Caco-2 (cell line): ENCODE data around the gene PES1. TPM values are rescaled to one million over a fixed set of nuclear protein-coding genes. Genes with fewer than 3 reads are reported as not detected.
A peak's percentile ranks its signal among the peaks of the same experiment; 100 is the strongest.

ENCODE experiments used
- BruUV-seq: library from RNA; stranded (reverse); fragments of 400-500 nt; replicated peaks from 2 replicates; lab custom pipeline; 2021; lab: Mats Ljungman, UMichigan
- CTCF ChIA-PET: fragments of 300-600 bp; sonication (Branson Sonifier 250); formaldehyde crosslinking; loops from one replicate; lab custom pipeline; 2022; ENCODE audit warnings: antibody characterized with exemption; lab: Charles Lee
- POLR2A ChIA-PET: fragments of 300-600 bp; sonication (Branson Sonifier 250); formaldehyde crosslinking; loops from one replicate; lab custom pipeline; 2022; ENCODE audit warnings: antibody characterized with exemption; lab: Charles Lee
- DNase-seq, 2 experiments: peaks; one replicate each; pipeline versions ENCODE4 v3.0.0 to v3.0.0-alpha.2; 2020 to 2022
- H3K27me3 ChIP-seq: replicated peaks from 2 replicates; pipeline ENCODE4 v1.6.0; 2011; ENCODE audit warnings: low read length; ENCODE audit not compliant: control insufficient read depth, insufficient read depth
- H3K36me3 ChIP-seq: 2 replicates; pipeline ENCODE4 v1.5.1; 2011; ENCODE audit warnings: low read length; ENCODE audit not compliant: control insufficient read depth, insufficient read depth
- H3K4me1 ChIP-seq: fragments of 250-450 bp; sonication (Bioruptor Pico); 2 replicates; pipeline ENCODE4 v1.5.1; 2020; ENCODE audit warnings: mild to moderate bottlenecking
- H3K4me3 ChIP-seq: 2 replicates; pipeline ENCODE4 v1.5.1; 2011; ENCODE audit warnings: low read depth, mild to moderate bottlenecking, control low read depth, low read length
- H3K9me3 ChIP-seq: fragments of 250-450 bp; sonication (Bioruptor Pico); 2 replicates; pipeline ENCODE4 v1.5.1; 2020; ENCODE audit warnings: mild to moderate bottlenecking, moderate library complexity
- H3K27ac Mint-ChIP-seq: one replicate; pipeline ENCODE4 v1.8.0; 2022; ENCODE audit warnings: mixed read lengths; ENCODE audit not compliant: unreplicated experiment
- H3K27me3 Mint-ChIP-seq: one replicate; pipeline ENCODE4 v1.8.0; 2022; ENCODE audit warnings: mixed read lengths; ENCODE audit not compliant: insufficient read depth, unreplicated experiment
- H3K36me3 Mint-ChIP-seq: one replicate; pipeline ENCODE4 v1.8.0; 2022; ENCODE audit warnings: mild to moderate bottlenecking, mixed read lengths; ENCODE audit not compliant: insufficient read depth, unreplicated experiment
- H3K4me1 Mint-ChIP-seq: one replicate; pipeline ENCODE4 v1.8.0; 2022; ENCODE audit warnings: low read depth, mixed read lengths; ENCODE audit not compliant: unreplicated experiment
- H3K4me3 Mint-ChIP-seq: one replicate; pipeline ENCODE4 v1.8.0; 2022; ENCODE audit warnings: mild to moderate bottlenecking, moderate library complexity, mixed read lengths; ENCODE audit not compliant: unreplicated experiment
- H3K9me3 Mint-ChIP-seq: one replicate; pipeline ENCODE4 v1.8.0; 2022; ENCODE audit warnings: mixed read lengths; ENCODE audit not compliant: unreplicated experiment
- CTCF ChIP-seq, 2 experiments: fragments of 200-600 bp in 1 of 2; IDR thresholded peaks; 1 replicate in 1 of 2; 2 replicates in 1 of 2; pipeline versions ENCODE4 v1.5.1 to v1.8.0; 2011 to 2022; ENCODE audit warnings: antibody characterized with exemption in 1 of 2, control low read depth in 1 of 2, inconsistent platforms in 1 of 2, low read depth in 1 of 2, low read length in 1 of 2, mild to moderate bottlenecking in 1 of 2, moderate library complexity in 1 of 2; ENCODE audit not compliant: insufficient read depth in 1 of 2, severe bottlenecking in 1 of 2, unreplicated experiment in 1 of 2
- intact Hi-C: fragments of 100-400 bp; cut with micrococcal nuclease; formaldehyde crosslinking; loops from one replicate; pipeline ENCODE4 v1.10.0; 2022; ENCODE audit not compliant: unreplicated experiment
- total RNA-seq: library from RNA; stranded (reverse); gene quantifications from 2 replicates; pipeline ENCODE4 v1.2.3, GENCODE V29; 2022

Gene PES1
- total RNA-seq, 1 experiment from 2014 or later: 110 TPM

- Mint-ChIP-seq H3K27ac (peak overlapping the region; percentile 90), H3K9me3 (no peaks in the 10 kb centered on the region), H3K27me3 (no peaks in the 10 kb centered on the region), H3K4me1 (peaks cover 19% of the 10 kb centered on the region), H3K36me3 (peaks cover 24% of the 10 kb centered on the region), H3K4me3 (peak overlapping the region; percentile 71)
- ChIA-PET POLR2A (no interaction called here), CTCF (interaction anchor here (1.0 to 1.9 kb wide), 2 partner anchors 29 to 35 kb away, joined by 4 to 7 read pairs; partner anchors contain the start of gene TCN2)
- no peaks in the 10 kb centered on the region for H3K27me3 ChIP-seq
- no TSS peak for BruUV-seq
- peak in 1 of 2 experiments; percentile 48 for DNase-seq
- H3K4me1 ChIP-seq: peaks cover 31% of the 10 kb centered on the region
- H3K9me3 ChIP-seq: no peaks in the 10 kb centered on the region
- peak overlapping the region; percentile 73; the same call in 1 of the 2 replicates for H3K4me3 ChIP-seq
- intact Hi-C loops: no loop called here
- TF ChIP-seq CTCF (IDR thresholded peaks at IDR 0.05; ENCODE audit: insufficient read depth in 1 of 2, low read depth in 1 of 2, low read length in 1 of 2, severe bottlenecking in 1 of 2, unreplicated experiment in 1 of 2): no peak
- H3K36me3 ChIP-seq: peaks cover 2% of the 10 kb centered on the region; the same call in 1 of the 2 replicates
These were observed 18.7 kb downstream of the PES1 start for GRCh38 chr22:30572840-30573593.

GRCh38 chr22:30572210-30572609 lies 19.5 kb downstream of the PES1 start:
- peak overlapping the region; percentile 71 for H3K4me3 Mint-ChIP-seq
- intact Hi-C loops: no loop called here
- POLR2A ChIA-PET: no interaction called here

More at GRCh38 chr22:30572210-30572609, 19.5 kb downstream of the PES1 start:
- peaks cover 16% of the 10 kb centered on the region for H3K36me3 Mint-ChIP-seq
- H3K4me1 Mint-ChIP-seq: peaks cover 19% of the 10 kb centered on the region
- no peak for TF ChIP-seq CTCF (IDR thresholded peaks at IDR 0.05; ENCODE audit: insufficient read depth in 1 of 2, low read depth in 1 of 2, low read length in 1 of 2, severe bottlenecking in 1 of 2, unreplicated experiment in 1 of 2)
- H3K27ac Mint-ChIP-seq: peak overlapping the region; percentile 90
- BruUV-seq: no TSS peak
- no peaks in the 10 kb centered on the region for H3K27me3 ChIP-seq
- no peaks in the 10 kb centered on the region for H3K27me3 Mint-ChIP-seq
- no peaks in the 10 kb centered on the region for H3K9me3 ChIP-seq
- CTCF ChIA-PET: interaction anchor here (1.0 kb wide), 1 partner anchor 35 kb away, joined by 4 read pairs; the partner anchor contains the start of gene TCN2
- H3K9me3 Mint-ChIP-seq: no peaks in the 10 kb centered on the region
- no peak overlapping the region for H3K4me3 ChIP-seq
- peaks cover 31% of the 10 kb centered on the region for H3K4me1 ChIP-seq
- peaks cover 2% of the 10 kb centered on the region; the same call in 1 of the 2 replicates for H3K36me3 ChIP-seq
- DNase-seq: no peak
